PFSK-1 (cell line): ENCODE data around the gene GFRA4.

ENCODE experiments used
- FOXP2 ChIP-seq: optimal IDR thresholded peaks from 2 replicates; pipeline ENCODE3; 2011; ENCODE audit warnings: borderline replicate concordance, control low read depth, inconsistent platforms; ENCODE audit not compliant: insufficient read depth; ENCODE audit errors: extremely low read length, extremely low read depth
- POLR2AphosphoS5 ChIP-seq: IDR thresholded peaks from 2 replicates; pipeline ENCODE4 v1.6.1; 2012; ENCODE audit warnings: low read depth, mild to moderate bottlenecking, control low read depth, low read length, moderate library complexity
- REST ChIP-seq, 2 experiments: IDR thresholded peaks; 2 replicates each; pipeline versions ENCODE4 v1.6.1 to v1.8.0; 2011 to 2012; ENCODE audit warnings: low read depth in 2 of 2, low read length in 2 of 2, control low read depth in 1 of 2, inconsistent platforms in 1 of 2, mild to moderate bottlenecking in 1 of 2, moderate library complexity in 1 of 2; ENCODE audit not compliant: insufficient read depth in 1 of 2
- SIN3A ChIP-seq: IDR thresholded peaks from 2 replicates; pipeline ENCODE4 v1.6.1; 2012; ENCODE audit warnings: mild to moderate bottlenecking, low read length, moderate library complexity, borderline replicate concordance; ENCODE audit not compliant: insufficient read depth
- TAF1 ChIP-seq: IDR thresholded peaks from 2 replicates; pipeline ENCODE4 v1.6.1; 2012; ENCODE audit warnings: low read length, control low read depth, borderline replicate concordance; ENCODE audit not compliant: insufficient read depth

GFRA4 gene

DNA sequence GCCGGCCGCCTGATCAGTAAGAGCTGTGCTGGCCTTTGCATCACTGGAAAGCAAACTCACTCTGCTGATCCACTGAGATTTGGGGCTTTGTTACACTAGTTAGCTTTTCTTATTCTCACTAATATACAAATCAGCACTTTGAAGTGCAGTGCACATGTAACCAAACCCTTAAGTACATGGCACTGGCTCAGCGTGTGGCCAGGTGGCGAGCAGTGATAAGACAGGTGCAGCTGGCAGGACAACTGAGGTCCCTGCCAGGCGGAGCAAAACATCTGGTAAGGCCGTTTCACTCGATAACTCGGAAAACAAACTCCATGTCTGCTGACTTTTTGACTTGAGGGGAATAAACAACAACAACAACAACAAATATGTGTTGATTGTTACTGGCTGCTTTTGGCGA is 11.0 kb downstream of the GFRA4 start:
- TF ChIP-seq FOXP2, result no peak
- TF ChIP-seq REST (IDR thresholded peaks at IDR 0.05; ENCODE audit: insufficient read depth in 1 of 2, low read depth in 2 of 2, low read length in 2 of 2), result no peak
- no peak for TF ChIP-seq TAF1
- no peak for TF ChIP-seq SIN3A
- no peak for TF ChIP-seq POLR2AphosphoS5

GRCh38 chr20:3651204-3651962 is 11.8 kb downstream of the GFRA4 start:
- TF ChIP-seq POLR2AphosphoS5, result no peak
- TF ChIP-seq TAF1, result no peak
- no peak for TF ChIP-seq FOXP2
- no peak for TF ChIP-seq REST (IDR thresholded peaks at IDR 0.05; ENCODE audit: insufficient read depth in 1 of 2, low read depth in 2 of 2, low read length in 2 of 2)
- TF ChIP-seq SIN3A, result no peak

GRCh38 chr20:3648951-3649350 is 14.2 kb downstream of the GFRA4 start:
- TF ChIP-seq SIN3A, result no peak

- TF ChIP-seq SIN3A, result no peak
- TF ChIP-seq POLR2AphosphoS5, result no peak
- TF ChIP-seq REST (IDR thresholded peaks at IDR 0.05; ENCODE audit: insufficient read depth in 1 of 2, low read depth in 2 of 2, low read length in 2 of 2), result no peak
- no peak for TF ChIP-seq FOXP2
- TF ChIP-seq TAF1, result no peak
Observed at GRCh38 chr20:3647473-3647872, 15.7 kb downstream of the GFRA4 start.

DNA sequence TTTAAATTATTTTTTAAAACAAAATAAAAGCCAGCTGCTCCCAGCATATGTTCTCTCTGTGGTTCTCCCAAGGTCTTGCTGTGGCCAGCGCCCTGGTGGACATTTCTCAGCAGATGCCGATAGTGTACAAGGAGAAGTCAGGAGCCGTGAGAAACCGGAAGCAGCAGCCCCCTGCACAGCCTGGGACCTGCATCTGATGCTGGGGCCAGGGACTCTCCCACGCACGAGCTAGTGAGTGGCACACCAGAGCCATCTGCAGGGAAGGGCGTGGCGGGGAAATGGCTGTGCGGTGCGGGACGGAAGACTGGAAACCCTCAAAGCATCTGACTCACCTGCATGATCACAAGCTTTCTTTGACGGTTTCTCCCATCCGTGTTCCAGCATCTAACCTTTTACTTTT is 16.5 kb downstream of the GFRA4 start:
- no peak for TF ChIP-seq SIN3A
- no peak for TF ChIP-seq POLR2AphosphoS5
- no peak for TF ChIP-seq REST (IDR thresholded peaks at IDR 0.05; ENCODE audit: insufficient read depth in 1 of 2, low read depth in 2 of 2, low read length in 2 of 2)
- no peak for TF ChIP-seq FOXP2
- TF ChIP-seq TAF1, result no peak
